ENCODE data around the gene MBD5. TPM values are rescaled to one million over a fixed set of nuclear protein-coding genes. Genes with fewer than 3 reads are reported as not detected.

The MBD5 gene
- total RNA-seq, 1 donor from 2014 or later = 38.8 TPM

- Histone ChIP-seq H3K27ac (peak overlapping the region; percentile 86), H3K36me3 (no peaks in the 10 kb centered on the region)
These were observed 995 bp downstream of the MBD5 start for GRCh38 chr2:148021886-148022285.

GRCh38 chr2:148022351-148022750 is 1.5 kb downstream of the MBD5 start:
- no peak overlapping the region for H2AFZ ChIP-seq (replicated peaks)

More at GRCh38 chr2:148021886-148022285, 995 bp downstream of the MBD5 start:
- TF ChIP-seq CTCF (IDR thresholded peaks at IDR 0.05) = no peak
- no peak for TF ChIP-seq EZH2phosphoT487 (IDR thresholded peaks at IDR 0.05)
- no peak for TF ChIP-seq EZH2 (IDR thresholded peaks at IDR 0.05)
- Mint-ChIP-seq H3K36me3 (peaks cover 2% of the 10 kb centered on the region), H3K4me1 (peaks cover 38% of the 10 kb centered on the region), H3K9me3 (no peaks in the 10 kb centered on the region), H3K4me3 (peak overlapping the region; percentile 99), H3K27me3 (ENCODE audit: insufficient read depth, low read depth) (no peaks in the 10 kb centered on the region), H3K27ac (peak overlapping the region; percentile 97)
- DNase-seq (ENCODE audit: low spot score) = no peak
- H3K9me3 ChIP-seq (ENCODE audit: low read depth) = no peaks in the 10 kb centered on the region
- peaks cover 26% of the 10 kb centered on the region for H3K4me1 ChIP-seq
- peak overlapping the region; percentile 61 for H3K9ac ChIP-seq
- no peaks in the 10 kb centered on the region for H3K27me3 ChIP-seq
- peaks cover 88% of the 10 kb centered on the region for H3K79me2 ChIP-seq (ENCODE audit: low read depth)
- H3K4me3 ChIP-seq = peak overlapping the region; percentile 93
- H4K20me1 ChIP-seq (ENCODE audit: low read depth) = peaks cover 61% of the 10 kb centered on the region
- H3K4me2 ChIP-seq = peak overlapping the region; percentile 78
- H3F3A ChIP-seq (ENCODE audit: low read depth) = peaks cover 20% of the 10 kb centered on the region
- H2AFZ ChIP-seq (replicated peaks) = peak overlapping the region; percentile 8

GRCh38 chr2:148022882-148023281 is 2.0 kb downstream of the MBD5 start:
- H3K9ac ChIP-seq = peak overlapping the region; percentile 61
- H3K9me3 Mint-ChIP-seq = no peaks in the 10 kb centered on the region
- no peak for DNase-seq (ENCODE audit: low spot score)

More at GRCh38 chr2:148022351-148022750, 1.5 kb downstream of the MBD5 start:
- TF ChIP-seq EZH2phosphoT487 (IDR thresholded peaks at IDR 0.05) = no peak
- TF ChIP-seq EZH2 (IDR thresholded peaks at IDR 0.05) = no peak
- TF ChIP-seq CTCF (IDR thresholded peaks at IDR 0.05) = no peak
- peaks cover 20% of the 10 kb centered on the region for H3F3A ChIP-seq (ENCODE audit: low read depth)
- no peaks in the 10 kb centered on the region for H3K9me3 Mint-ChIP-seq
- H3K4me3 ChIP-seq = peak overlapping the region; percentile 93
- H3K9me3 ChIP-seq (ENCODE audit: low read depth) = no peaks in the 10 kb centered on the region
- peaks cover 56% of the 10 kb centered on the region for H4K20me1 ChIP-seq (ENCODE audit: low read depth)
- H3K4me1 Mint-ChIP-seq = peaks cover 38% of the 10 kb centered on the region
- H3K4me1 ChIP-seq = peaks cover 26% of the 10 kb centered on the region
- H3K4me3 Mint-ChIP-seq = peak overlapping the region; percentile 99
- peak overlapping the region; percentile 61 for H3K9ac ChIP-seq
- DNase-seq (ENCODE audit: low spot score) = no peak
- H3K27me3 Mint-ChIP-seq (ENCODE audit: insufficient read depth, low read depth) = no peaks in the 10 kb centered on the region
- H3K27ac ChIP-seq = no peak overlapping the region
- H3K36me3 Mint-ChIP-seq = peaks cover 2% of the 10 kb centered on the region
- peaks cover 87% of the 10 kb centered on the region for H3K79me2 ChIP-seq (ENCODE audit: low read depth)
- H3K4me2 ChIP-seq = peak overlapping the region; percentile 78
- H3K36me3 ChIP-seq = no peaks in the 10 kb centered on the region
- H3K27ac Mint-ChIP-seq = peak overlapping the region; percentile 97
- H3K27me3 ChIP-seq = no peaks in the 10 kb centered on the region

More at GRCh38 chr2:148022882-148023281, 2.0 kb downstream of the MBD5 start:
- Histone ChIP-seq H3K27me3 (no peaks in the 10 kb centered on the region), H3K4me1 (peaks cover 25% of the 10 kb centered on the region), H3F3A (ENCODE audit: low read depth) (peaks cover 20% of the 10 kb centered on the region), H3K79me2 (ENCODE audit: low read depth) (peaks cover 87% of the 10 kb centered on the region), H3K27ac (no peak overlapping the region), H4K20me1 (ENCODE audit: low read depth) (peaks cover 51% of the 10 kb centered on the region), H3K4me3 (peak overlapping the region; percentile 93), H3K36me3 (no peaks in the 10 kb centered on the region), H3K4me2 (peak overlapping the region; percentile 78), H2AFZ (replicated peaks) (no peak overlapping the region), H3K9me3 (ENCODE audit: low read depth) (no peaks in the 10 kb centered on the region)
- Mint-ChIP-seq H3K4me1 (peaks cover 36% of the 10 kb centered on the region), H3K27me3 (ENCODE audit: insufficient read depth, low read depth) (no peaks in the 10 kb centered on the region), H3K27ac (no peak overlapping the region), H3K4me3 (peak overlapping the region; percentile 99), H3K36me3 (peaks cover 2% of the 10 kb centered on the region)
- TF ChIP-seq CTCF (IDR thresholded peaks at IDR 0.05) (no peak), EZH2 (IDR thresholded peaks at IDR 0.05) (no peak), EZH2phosphoT487 (IDR thresholded peaks at IDR 0.05) (no peak)

All from neural progenitor cell (in vitro differentiated cells).